Smooth muscle cell (in vitro differentiated cells): ENCODE results near the gene PLEKHG2. TPM values are rescaled to one million over a fixed set of nuclear protein-coding genes. Genes with fewer than 3 reads are reported as not detected.

ENCODE experiments used
- DNase-seq: peaks from one replicate; lab custom pipeline; 2025; ENCODE audit not compliant: unreplicated experiment; lab: John Stamatoyannopoulos, UW
- H2AFZ ChIP-seq: fragments of 200-600 bp; sonication (generic); 2 replicates; pipeline ENCODE4 v1.6.0; 2016; ENCODE audit warnings: antibody characterized with exemption, low read depth, mild to moderate bottlenecking
- H3F3A ChIP-seq: fragments of 200-600 bp; sonication (generic); 2 replicates; pipeline ENCODE4 v1.6.0; 2017; ENCODE audit warnings: antibody characterized with exemption, low read depth
- H3K27ac ChIP-seq: fragments of 200-600 bp; sonication (generic); 2 replicates; pipeline ENCODE4 v1.5.1; 2016; ENCODE audit warnings: low read depth, mild to moderate bottlenecking
- H3K27me3 ChIP-seq: fragments of 200-600 bp; sonication (generic); 2 replicates; pipeline ENCODE4 v1.6.1; 2016; ENCODE audit warnings: low read depth, mild to moderate bottlenecking
- H3K36me3 ChIP-seq: fragments of 200-600 bp; sonication (generic); 2 replicates; pipeline ENCODE4 v1.5.1; 2016; ENCODE audit warnings: low read depth
- H3K4me1 ChIP-seq: fragments of 200-600 bp; sonication (generic); 2 replicates; pipeline ENCODE4 v1.5.1; 2016; ENCODE audit warnings: low read depth
- H3K4me2 ChIP-seq: fragments of 200-600 bp; sonication (generic); 2 replicates; pipeline ENCODE4 v1.6.0; 2016; ENCODE audit warnings: mild to moderate bottlenecking
- H3K4me3 ChIP-seq: fragments of 200-600 bp; sonication (generic); 2 replicates; pipeline ENCODE4 v1.5.1; 2016; ENCODE audit warnings: mild to moderate bottlenecking
- H3K79me2 ChIP-seq: fragments of 200-600 bp; sonication (generic); 2 replicates; pipeline ENCODE4 v1.6.0; 2016; ENCODE audit warnings: low read depth, mild to moderate bottlenecking
- H3K9ac ChIP-seq: fragments of 200-600 bp; sonication (generic); 2 replicates; pipeline ENCODE4 v1.6.0; 2016; ENCODE audit warnings: low read depth
- H3K9me3 ChIP-seq: fragments of 200-600 bp; sonication (generic); replicated peaks from 2 replicates; pipeline ENCODE4 v1.5.1; 2016; ENCODE audit warnings: low read depth
- H4K20me1 ChIP-seq: fragments of 200-600 bp; sonication (generic); 2 replicates; pipeline ENCODE4 v1.6.0; 2016; ENCODE audit warnings: low read depth
- CTCF ChIP-seq: fragments of 200-600 bp; sonication (generic); IDR thresholded peaks from 2 replicates; pipeline ENCODE4 v1.5.1; 2017; ENCODE audit warnings: borderline replicate concordance, mild to moderate bottlenecking, antibody characterized with exemption; ENCODE audit not compliant: insufficient read depth, poor library complexity, severe bottlenecking
- WGBS: methylation state at CpG from one replicate; pipeline ENCODE4 v1.1.7; 2016; ENCODE audit warnings: low lambda C conversion rate; 5-methylcytosine and 5-hydroxymethylcytosine counted together
- microRNA-seq: library from miRNA; unstranded; fragments of <30 nt; microRNA quantifications from one replicate; pipeline ENCODE4, GENCODE V29; 2016; ENCODE audit warnings: borderline number of aligned reads
- polyA plus RNA-seq: library from polyadenylated mRNA; unstranded; fragments of >200 nt; fragmentation: Nextera tagmentation; extraction: Ambion mirVana; gene quantifications from 2 replicates; pipeline ENCODE4 v1.2.1, GENCODE V29; 2016
- small RNA-seq: library from RNA; depleted of rRNA; stranded (forward); fragments of <200 nt; gene quantifications from one replicate; pipeline ENCODE3, GENCODE V24; 2014
- total RNA-seq: library from RNA; depleted of rRNA; stranded (reverse); fragments of >200 nt; gene quantifications from 2 replicates; pipeline ENCODE4 v1.2.3, GENCODE V29; 2014

PLEKHG2 gene
- total and polyA plus RNA-seq, 2 experiments from 2014 or later, result 33.0 to 42.2 TPM

- no peak overlapping the region for H2AFZ ChIP-seq
- no peak for TF ChIP-seq CTCF
- H3F3A ChIP-seq, result peaks cover 7% of the 10 kb centered on the region
- DNase-seq, result no peak
- no peaks in the 10 kb centered on the region for H3K4me1 ChIP-seq
- WGBS, result 97% methylated on average over 11 of the region's 11 CpGs
- H3K4me3 ChIP-seq, result no peak overlapping the region
- no peak overlapping the region for H3K4me2 ChIP-seq
- no peaks in the 10 kb centered on the region for H3K79me2 ChIP-seq
- peaks cover 12% of the 10 kb centered on the region for H4K20me1 ChIP-seq
- H3K27me3 ChIP-seq, result no peaks in the 10 kb centered on the region
- H3K27ac ChIP-seq, result no peak overlapping the region
- H3K9me3 ChIP-seq, result no peaks in the 10 kb centered on the region
- no peak overlapping the region for H3K9ac ChIP-seq
- no peaks in the 10 kb centered on the region for H3K36me3 ChIP-seq
Observed at GRCh38 chr19:39473443-39473960, 61.0 kb downstream of the PLEKHG2 start.

GRCh38 chr19:39474139-39474620 lies 61.7 kb downstream of the PLEKHG2 start:
- H3K79me2 ChIP-seq, result no peaks in the 10 kb centered on the region
- 71% methylated on average over 8 of the region's 9 CpGs for WGBS
- peaks cover 9% of the 10 kb centered on the region for H3F3A ChIP-seq
- TF ChIP-seq CTCF, result peak; percentile 83
- no peak overlapping the region for H3K4me2 ChIP-seq
- no peak overlapping the region for H2AFZ ChIP-seq
- no peaks in the 10 kb centered on the region for H3K27me3 ChIP-seq
- H3K9ac ChIP-seq, result no peak overlapping the region
- no peaks in the 10 kb centered on the region for H3K36me3 ChIP-seq
- no peak overlapping the region for H3K4me3 ChIP-seq
- no peak overlapping the region for H3K27ac ChIP-seq
- no peaks in the 10 kb centered on the region for H3K4me1 ChIP-seq
- peak; percentile 13 for DNase-seq
- H3K9me3 ChIP-seq, result no peaks in the 10 kb centered on the region
- peaks cover 12% of the 10 kb centered on the region for H4K20me1 ChIP-seq

DNA sequence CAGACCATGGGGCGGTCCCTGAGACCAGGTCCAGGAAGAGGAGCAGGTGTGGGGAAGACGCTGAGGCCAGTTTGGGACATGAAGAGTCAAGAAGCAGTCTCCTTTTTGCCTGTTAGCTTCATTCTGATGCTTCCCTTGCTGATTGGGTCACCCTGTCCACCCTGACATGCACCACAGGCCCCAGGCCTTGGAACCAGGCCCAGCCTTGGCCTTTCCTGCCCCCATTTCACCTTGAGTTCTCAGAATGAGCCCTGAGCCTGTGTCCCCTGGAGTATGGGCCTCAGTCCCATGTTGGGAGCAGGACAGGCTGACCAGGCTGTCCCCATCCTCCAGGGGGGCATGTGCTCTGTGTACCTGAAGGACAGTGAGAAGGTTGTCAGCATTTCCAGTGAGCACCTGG lies 63.3 kb downstream of the PLEKHG2 start:
- WGBS, result 100% methylated on average over 2 of the region's 2 CpGs
- H3K36me3 ChIP-seq, result no peaks in the 10 kb centered on the region

More for the DNA sequence above, 63.3 kb downstream of the PLEKHG2 start:
- no peak for DNase-seq
- Histone ChIP-seq H3K79me2 (peaks cover under 1% of the 10 kb centered on the region), H3F3A (peaks cover 9% of the 10 kb centered on the region), H2AFZ (no peak overlapping the region), H3K4me3 (no peak overlapping the region), H3K9ac (no peak overlapping the region), H3K4me2 (no peak overlapping the region), H3K9me3 (no peaks in the 10 kb centered on the region), H3K27ac (no peak overlapping the region), H4K20me1 (peaks cover 12% of the 10 kb centered on the region), H3K27me3 (no peaks in the 10 kb centered on the region), H3K4me1 (peaks cover 7% of the 10 kb centered on the region)
- TF ChIP-seq CTCF, result no peak

Small RNAs within 50 kb of the gene (microRNA-seq; reads per million reads assigned to microRNA genes)
- gene MIR4530, result not detected

Small RNAs within 50 kb of the gene (small RNA-seq; reads per million reads assigned to genes)
- gene MIR4530 (0.08 reads per million), gene RN7SL566P (not detected)

Other genes starting within 250 kb of the PLEKHG2 start
- 2.2 and 4.0 TPM in 2 replicates for gene NCCRP1, start 215.7 kb upstream of the PLEKHG2 start, total RNA-seq
- 1.5 TPM in 2 replicates for gene NCCRP1, start 215.7 kb upstream of the PLEKHG2 start, polyA plus RNA-seq
- not detected in 2 replicates for gene SYCN, start 208.4 kb upstream of the PLEKHG2 start, total RNA-seq
- not detected in 2 replicates for gene SYCN, start 208.4 kb upstream of the PLEKHG2 start, polyA plus RNA-seq
- not detected in 2 replicates for gene IFNL3, start 167.7 kb upstream of the PLEKHG2 start, total RNA-seq
- 0.34 TPM in 1 of 2 replicates, not detected in the other for gene IFNL3, start 167.7 kb upstream of the PLEKHG2 start, polyA plus RNA-seq
- gene IFNL4, start 163.8 kb upstream of the PLEKHG2 start, total RNA-seq, result not detected in 2 replicates
- 0.15 TPM in 1 of 2 replicates, not detected in the other for gene IFNL4, start 163.8 kb upstream of the PLEKHG2 start, polyA plus RNA-seq
- gene IFNL2, start 144.3 kb upstream of the PLEKHG2 start, total RNA-seq, result not detected in 2 replicates
- not detected in 2 replicates for gene IFNL2, start 144.3 kb upstream of the PLEKHG2 start, polyA plus RNA-seq
- not detected in 2 replicates for gene IFNL1, start 116.3 kb upstream of the PLEKHG2 start, total RNA-seq
- gene IFNL1, start 116.3 kb upstream of the PLEKHG2 start, polyA plus RNA-seq, result not detected in 2 replicates
- 0.36 and 0.76 TPM in 2 replicates for gene LRFN1, start 91.8 kb upstream of the PLEKHG2 start, total RNA-seq
- 2.1 and 3.2 TPM in 2 replicates for gene LRFN1, start 91.8 kb upstream of the PLEKHG2 start, polyA plus RNA-seq
- not detected in 2 replicates for gene GMFG, start 76.6 kb upstream of the PLEKHG2 start, total RNA-seq
- gene GMFG, start 76.6 kb upstream of the PLEKHG2 start, polyA plus RNA-seq, result 0.37 TPM in 1 of 2 replicates, not detected in the other
- 37.1 and 58.3 TPM in 2 replicates for gene SAMD4B, start 70.2 kb upstream of the PLEKHG2 start, total RNA-seq
- gene SAMD4B, start 70.2 kb upstream of the PLEKHG2 start, polyA plus RNA-seq, result 61.8 and 81.9 TPM in 2 replicates
- gene PAF1, start 21.6 kb upstream of the PLEKHG2 start, total RNA-seq, result 27.8 and 29.8 TPM in 2 replicates
- gene PAF1, start 21.6 kb upstream of the PLEKHG2 start, polyA plus RNA-seq, result 35.8 and 42.7 TPM in 2 replicates
- gene MED29, start 21.3 kb upstream of the PLEKHG2 start, total RNA-seq, result 23.0 and 23.8 TPM in 2 replicates
- gene MED29, start 21.3 kb upstream of the PLEKHG2 start, polyA plus RNA-seq, result 36.3 and 37.7 TPM in 2 replicates
- gene ZFP36, start 5.8 kb upstream of the PLEKHG2 start, total RNA-seq, result 31.5 and 44.7 TPM in 2 replicates
- 281 and 303 TPM in 2 replicates for gene ZFP36, start 5.8 kb upstream of the PLEKHG2 start, polyA plus RNA-seq
- 82.2 and 97.1 TPM in 2 replicates for gene RPS16, start 23.3 kb downstream of the PLEKHG2 start, total RNA-seq
- 539 and 567 TPM in 2 replicates for gene RPS16, start 23.3 kb downstream of the PLEKHG2 start, polyA plus RNA-seq
- 41.0 and 44.9 TPM in 2 replicates for gene SUPT5H, start 32.9 kb downstream of the PLEKHG2 start, total RNA-seq
- 134 and 139 TPM in 2 replicates for gene SUPT5H, start 32.9 kb downstream of the PLEKHG2 start, polyA plus RNA-seq
- 58.4 and 66.1 TPM in 2 replicates for gene TIMM50, start 68.2 kb downstream of the PLEKHG2 start, total RNA-seq
- 107 and 108 TPM in 2 replicates for gene TIMM50, start 68.2 kb downstream of the PLEKHG2 start, polyA plus RNA-seq
- 0.54 and 9.3 TPM in 2 replicates for gene DLL3, start 86.3 kb downstream of the PLEKHG2 start, total RNA-seq
- gene DLL3, start 86.3 kb downstream of the PLEKHG2 start, polyA plus RNA-seq, result 0.80 and 1.6 TPM in 2 replicates
- not detected in 2 replicates for gene SELENOV, start 102.5 kb downstream of the PLEKHG2 start, total RNA-seq
- gene SELENOV, start 102.5 kb downstream of the PLEKHG2 start, polyA plus RNA-seq, result not detected in 2 replicates
- 1.9 and 2.7 TPM in 2 replicates for gene EID2B, start 120.2 kb downstream of the PLEKHG2 start, total RNA-seq
- 1.1 and 1.9 TPM in 2 replicates for gene EID2B, start 120.2 kb downstream of the PLEKHG2 start, polyA plus RNA-seq
- 11.9 and 15.9 TPM in 2 replicates for gene EID2, start 127.5 kb downstream of the PLEKHG2 start, total RNA-seq
- gene EID2, start 127.5 kb downstream of the PLEKHG2 start, polyA plus RNA-seq, result 22.5 and 24.2 TPM in 2 replicates
- not detected in 2 replicates for gene LGALS13, start 189.9 kb downstream of the PLEKHG2 start, total RNA-seq
- not detected in 2 replicates for gene LGALS13, start 189.9 kb downstream of the PLEKHG2 start, polyA plus RNA-seq
- gene LGALS16, start 243.2 kb downstream of the PLEKHG2 start, total RNA-seq, result not detected in 2 replicates
- not detected in 2 replicates for gene LGALS16, start 243.2 kb downstream of the PLEKHG2 start, polyA plus RNA-seq